Neuron (in vitro differentiated cells): ENCODE results near the gene ABHD14A.

Experiments
- H2AFZ ChIP-seq: one replicate; pipeline ENCODE4 v1.6.1; 2013; ENCODE audit warnings: low read depth, mild to moderate bottlenecking, inconsistent platforms, low read length, moderate library complexity
- H3K27me3 ChIP-seq: one replicate; pipeline ENCODE4 v1.6.1; 2013; ENCODE audit warnings: low read length; ENCODE audit not compliant: insufficient read depth
- H3K36me3 ChIP-seq: one replicate; pipeline ENCODE4 v1.6.1; 2013; ENCODE audit warnings: low read length; ENCODE audit not compliant: insufficient read depth
- H3K4me1 ChIP-seq: one replicate; pipeline ENCODE4 v1.6.1; 2013; ENCODE audit warnings: low read length; ENCODE audit not compliant: insufficient read depth
- H3K4me3 ChIP-seq: 2 replicates; pipeline ENCODE4 v1.5.1; 2013; ENCODE audit warnings: mild to moderate bottlenecking, low read length, moderate library complexity
- H3K9me3 ChIP-seq: one replicate; pipeline ENCODE4 v1.6.1; 2013; ENCODE audit warnings: low read length

The ABHD14A gene

DNA sequence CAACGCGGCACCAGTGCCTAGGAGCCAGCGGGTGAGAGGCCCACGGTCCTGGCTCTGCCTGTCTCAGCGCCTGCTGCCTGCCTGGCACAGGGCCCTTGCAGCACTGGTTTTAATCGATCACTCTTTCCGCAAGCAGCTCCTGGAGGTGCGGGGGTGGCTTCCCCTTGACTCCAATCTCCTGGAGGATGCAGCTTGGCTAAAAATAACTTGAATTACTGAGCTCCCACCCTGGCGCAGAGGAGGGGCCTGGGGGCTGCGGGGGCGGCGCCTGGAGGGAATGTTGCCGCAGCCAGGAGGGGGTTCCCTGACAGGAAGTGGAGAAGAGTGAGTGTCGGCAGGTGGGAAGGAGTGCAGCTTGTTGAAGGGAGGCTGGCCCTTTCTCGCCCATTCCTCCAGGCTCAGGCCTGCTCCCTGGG, 30.7 kb downstream of the ABHD14A start:
- Histone ChIP-seq H3K4me3 (no peak overlapping the region), H3K36me3 (no peaks in the 10 kb centered on the region), H3K27me3 (no peaks in the 10 kb centered on the region), H2AFZ (peak overlapping the region; percentile 81), H3K4me1 (peaks cover 51% of the 10 kb centered on the region), H3K9me3 (no peaks in the 10 kb centered on the region)

DNA sequence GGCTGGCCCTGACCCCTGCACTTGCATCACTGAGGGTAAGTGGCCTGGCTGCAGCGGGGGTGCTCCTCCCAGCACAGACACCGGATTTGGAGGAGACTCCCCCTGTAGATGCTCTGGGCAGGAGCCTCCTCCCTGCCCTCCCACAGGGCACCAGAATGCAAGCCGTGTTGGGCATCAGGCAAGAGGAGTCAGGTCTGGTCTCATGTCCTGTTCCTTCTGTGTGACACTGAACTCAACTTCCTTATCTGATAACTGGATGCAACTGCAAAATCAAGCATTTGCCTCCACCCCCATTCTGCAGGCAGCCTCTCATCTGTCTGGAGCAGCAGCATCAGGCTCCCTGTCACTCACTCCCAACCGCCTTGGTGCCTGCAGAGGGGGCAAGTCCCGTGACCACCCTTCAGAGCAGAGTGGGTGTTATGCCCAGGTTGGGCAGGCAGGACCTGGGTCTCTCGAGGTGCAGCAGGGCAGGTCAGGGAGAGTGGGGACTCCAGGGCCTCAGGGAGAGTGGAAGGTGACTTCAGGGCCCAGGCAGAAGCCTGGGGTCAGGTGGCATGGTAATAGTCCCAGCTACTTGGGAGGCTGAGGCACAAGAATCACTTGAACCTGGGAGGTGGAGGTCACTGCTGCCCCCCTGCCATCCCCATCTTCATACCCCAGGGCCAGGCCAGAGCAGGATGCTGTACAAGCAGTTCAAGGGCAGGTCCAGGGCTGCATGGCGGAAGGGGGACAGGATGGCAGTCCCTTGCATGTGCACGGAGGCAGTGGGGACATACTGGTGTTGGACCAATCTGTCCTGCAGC, 31.4 kb downstream of the ABHD14A start:
- H3K4me1 ChIP-seq: peaks cover 51% of the 10 kb centered on the region
- peak overlapping the region; percentile 81 for H2AFZ ChIP-seq
- no peaks in the 10 kb centered on the region for H3K27me3 ChIP-seq
- H3K4me3 ChIP-seq: no peak overlapping the region
- no peaks in the 10 kb centered on the region for H3K9me3 ChIP-seq
- no peaks in the 10 kb centered on the region for H3K36me3 ChIP-seq

GRCh38 chr3:52006820-52007133, 31.9 kb downstream of the ABHD14A start:
- Histone ChIP-seq H3K4me3 (no peak overlapping the region), H3K9me3 (no peaks in the 10 kb centered on the region), H3K36me3 (no peaks in the 10 kb centered on the region), H3K27me3 (no peaks in the 10 kb centered on the region), H3K4me1 (peaks cover 49% of the 10 kb centered on the region), H2AFZ (no peak overlapping the region)

- H2AFZ ChIP-seq: no peak overlapping the region
- H3K4me3 ChIP-seq: no peak overlapping the region
- no peaks in the 10 kb centered on the region for H3K27me3 ChIP-seq
- no peaks in the 10 kb centered on the region for H3K36me3 ChIP-seq
- peaks cover 44% of the 10 kb centered on the region for H3K4me1 ChIP-seq
- H3K9me3 ChIP-seq: peaks cover 3% of the 10 kb centered on the region
These were observed 32.4 kb downstream of the ABHD14A start for GRCh38 chr3:52007291-52007690.

DNA sequence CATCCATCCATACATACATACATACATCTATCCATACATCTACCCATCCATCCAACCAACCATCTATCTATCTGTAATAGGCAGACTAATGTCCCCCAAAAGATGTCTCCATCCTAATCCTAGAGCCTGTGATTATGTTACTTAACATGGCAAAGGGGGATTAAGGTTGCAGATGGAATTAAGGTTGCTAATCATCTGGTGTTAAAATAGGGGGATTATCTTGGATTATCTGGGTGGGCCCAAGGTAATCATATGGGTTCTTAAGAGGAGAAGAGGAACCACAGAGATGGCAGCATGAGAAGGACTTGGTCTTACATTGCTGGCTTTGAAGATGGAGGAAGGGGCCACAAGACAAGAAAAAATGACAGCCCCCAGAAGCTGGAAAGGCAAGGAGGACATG, 35.6 kb downstream of the ABHD14A start:
- peaks cover 12% of the 10 kb centered on the region for H3K4me1 ChIP-seq
- no peak overlapping the region for H3K4me3 ChIP-seq
- H3K9me3 ChIP-seq: peaks cover 3% of the 10 kb centered on the region
- H3K36me3 ChIP-seq: no peaks in the 10 kb centered on the region
- no peaks in the 10 kb centered on the region for H3K27me3 ChIP-seq
- H2AFZ ChIP-seq: no peak overlapping the region

- H3K4me1 ChIP-seq: no peaks in the 10 kb centered on the region
- peaks cover 2% of the 10 kb centered on the region for H3K27me3 ChIP-seq
These were observed 37.8 kb downstream of the ABHD14A start for GRCh38 chr3:52012699-52013098.

GRCh38 chr3:52013802-52014598, 39.1 kb downstream of the ABHD14A start:
- H2AFZ ChIP-seq: no peak overlapping the region
- no peaks in the 10 kb centered on the region for H3K4me1 ChIP-seq
- H3K4me3 ChIP-seq: no peak overlapping the region
- peaks cover 2% of the 10 kb centered on the region for H3K27me3 ChIP-seq
- no peaks in the 10 kb centered on the region for H3K36me3 ChIP-seq
- H3K9me3 ChIP-seq: peaks cover 3% of the 10 kb centered on the region

More at GRCh38 chr3:52012699-52013098, 37.8 kb downstream of the ABHD14A start:
- Histone ChIP-seq H3K4me3 (no peak overlapping the region), H3K9me3 (peaks cover 3% of the 10 kb centered on the region), H3K36me3 (no peaks in the 10 kb centered on the region), H2AFZ (no peak overlapping the region)

- H3K4me3 ChIP-seq: no peak overlapping the region
- H2AFZ ChIP-seq: no peak overlapping the region
- H3K9me3 ChIP-seq: peaks cover 3% of the 10 kb centered on the region
- no peaks in the 10 kb centered on the region for H3K36me3 ChIP-seq
- H3K27me3 ChIP-seq: peaks cover 2% of the 10 kb centered on the region
- no peaks in the 10 kb centered on the region for H3K4me1 ChIP-seq
These were observed 39.7 kb downstream of the ABHD14A start for GRCh38 chr3:52014613-52015012.

DNA sequence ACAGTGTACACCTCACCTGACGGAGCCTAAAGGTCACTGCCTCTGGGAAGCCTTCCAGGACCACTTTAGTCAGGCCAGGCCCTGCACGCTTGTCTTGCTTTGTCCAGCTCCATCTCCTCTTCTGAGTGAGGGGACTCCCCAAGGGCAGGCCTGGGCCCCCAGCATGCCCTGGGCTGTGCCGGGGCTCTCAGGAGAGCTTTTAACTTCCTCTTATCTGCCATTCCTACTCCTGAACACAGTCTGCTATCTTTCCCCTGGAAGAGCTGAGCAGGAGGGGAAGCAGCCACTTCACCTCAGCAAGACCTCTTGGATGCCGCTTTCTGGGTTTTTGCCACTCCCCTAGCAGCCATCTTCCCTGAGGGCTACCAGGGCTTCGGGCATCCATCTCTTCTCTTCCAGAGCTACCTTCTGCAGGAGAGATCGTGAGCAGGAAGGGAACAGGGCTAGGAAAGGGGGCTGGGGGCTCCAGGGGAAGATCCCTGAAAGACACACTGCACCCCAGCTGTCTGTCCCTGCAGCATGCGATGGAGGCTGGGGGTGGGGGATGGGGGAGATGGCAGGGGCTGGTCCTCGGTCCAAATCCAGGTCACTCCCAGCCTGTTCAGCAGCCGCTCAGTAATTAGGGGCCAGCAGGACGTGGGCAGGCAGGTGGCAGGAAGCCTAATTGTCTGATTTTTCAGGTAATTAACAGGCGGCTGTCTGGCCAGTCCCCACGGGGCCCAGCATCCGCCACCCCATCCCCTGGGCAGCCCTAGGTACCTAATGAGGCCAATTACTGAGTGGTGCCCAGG, 40.8 kb downstream of the ABHD14A start:
- H3K27me3 ChIP-seq: peaks cover 2% of the 10 kb centered on the region
- no peak overlapping the region for H2AFZ ChIP-seq
- no peaks in the 10 kb centered on the region for H3K4me1 ChIP-seq
- peaks cover 3% of the 10 kb centered on the region for H3K9me3 ChIP-seq
- no peaks in the 10 kb centered on the region for H3K36me3 ChIP-seq
- no peak overlapping the region for H3K4me3 ChIP-seq

DNA sequence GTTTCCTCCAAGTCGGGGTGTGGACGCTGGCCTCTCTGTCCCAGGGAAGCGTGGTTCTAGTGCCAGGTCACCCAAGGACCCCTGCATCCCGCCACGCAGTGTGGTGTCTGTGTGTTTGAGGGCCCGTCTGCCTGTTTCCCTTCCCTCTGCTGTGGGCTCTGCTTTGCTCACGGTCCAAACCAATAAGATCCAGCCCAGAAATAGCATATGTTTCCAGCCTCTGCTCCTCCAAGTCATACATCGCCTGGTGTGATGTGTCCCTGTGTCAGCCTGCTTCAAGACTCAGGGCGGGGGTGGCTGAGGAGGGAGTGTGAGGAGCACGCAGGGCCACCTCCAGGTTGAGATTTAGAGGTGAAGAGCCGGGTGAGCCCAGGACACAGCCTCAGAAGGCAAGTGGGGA, 42.7 kb downstream of the ABHD14A start:
- Histone ChIP-seq H3K4me3 (no peak overlapping the region), H3K4me1 (no peaks in the 10 kb centered on the region), H3K9me3 (no peaks in the 10 kb centered on the region), H3K36me3 (no peaks in the 10 kb centered on the region), H2AFZ (no peak overlapping the region), H3K27me3 (peaks cover 2% of the 10 kb centered on the region)

GRCh38 chr3:52018319-52019000, 43.6 kb downstream of the ABHD14A start:
- Histone ChIP-seq H2AFZ (no peak overlapping the region), H3K4me3 (no peak overlapping the region), H3K36me3 (no peaks in the 10 kb centered on the region), H3K9me3 (no peaks in the 10 kb centered on the region), H3K27me3 (peaks cover 2% of the 10 kb centered on the region), H3K4me1 (no peaks in the 10 kb centered on the region)

DNA sequence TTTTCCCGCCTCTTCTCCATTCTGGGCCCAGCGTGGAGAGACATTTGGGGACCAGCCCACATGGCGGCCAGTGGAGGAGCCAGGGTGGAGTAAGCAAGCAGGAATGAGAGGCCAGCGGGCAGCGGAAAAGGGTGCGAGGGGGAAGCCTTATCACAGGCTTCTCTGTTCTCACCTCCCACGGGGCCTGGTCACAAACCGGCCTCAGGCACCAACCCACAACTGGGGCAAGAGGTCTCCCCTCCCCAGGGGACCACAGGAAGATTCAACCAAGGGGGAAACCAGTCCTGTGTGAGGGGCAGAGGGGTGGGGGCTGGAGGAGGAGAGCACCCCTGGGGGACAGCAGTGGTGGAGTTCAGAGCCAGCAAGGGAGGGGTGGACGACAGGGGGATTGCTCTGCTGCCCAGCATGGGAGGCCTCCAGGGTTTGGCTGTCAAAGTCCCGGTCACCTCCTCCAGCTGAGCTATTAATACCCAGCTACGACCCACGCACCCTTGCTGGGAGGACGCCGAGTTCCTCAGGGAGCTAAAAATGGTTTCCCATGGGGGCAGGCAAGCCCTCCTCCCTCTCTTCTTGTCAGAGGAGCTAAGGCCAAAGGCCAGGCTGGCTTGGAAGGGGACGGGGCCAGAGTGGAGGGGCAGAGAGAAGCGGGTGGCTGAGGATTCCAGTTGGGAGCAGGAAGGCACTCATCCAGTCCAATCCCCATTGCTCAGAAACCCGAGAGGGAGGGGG, 44.7 kb downstream of the ABHD14A start:
- Histone ChIP-seq H3K36me3 (no peaks in the 10 kb centered on the region), H3K27me3 (peaks cover 2% of the 10 kb centered on the region), H2AFZ (no peak overlapping the region), H3K4me3 (no peak overlapping the region), H3K4me1 (no peaks in the 10 kb centered on the region), H3K9me3 (no peaks in the 10 kb centered on the region)
